ENCODE measurements around the gene MATCAP1.

The MATCAP1 gene

GRCh38 chr16:67207249-67208091, 23.7 kb upstream of the MATCAP1 start:
- FAIRE-seq = no peak

GRCh38 chr16:67206838-67207248, 23.1 kb upstream of the MATCAP1 start:
- FAIRE-seq = no peak

GRCh38 chr16:67206129-67206837, 22.5 kb upstream of the MATCAP1 start:
- FAIRE-seq = no peak

GRCh38 chr16:67204076-67204475, 20.3 kb upstream of the MATCAP1 start:
- FAIRE-seq = no peak

- no peak for FAIRE-seq
Observed at GRCh38 chr16:67202956-67203493, 19.3 kb upstream of the MATCAP1 start.

- FAIRE-seq = no peak
Observed at GRCh38 chr16:67202426-67202825, 18.7 kb upstream of the MATCAP1 start.

GRCh38 chr16:67201411-67202345, 17.9 kb upstream of the MATCAP1 start:
- no peak for FAIRE-seq

- no peak for FAIRE-seq
Observed at GRCh38 chr16:67200491-67200890, 16.7 kb upstream of the MATCAP1 start.

- FAIRE-seq = no peak
Observed at GRCh38 chr16:67199808-67200198, 16.0 kb upstream of the MATCAP1 start.

GRCh38 chr16:67199011-67199807, 15.4 kb upstream of the MATCAP1 start, which contains the start of gene ELMO3:
ELMO3 (plus strand) TSS chr16:67199131; CDS start chr16:67199327, 196 bp downstream.
- no peak for FAIRE-seq

- no peak for FAIRE-seq
Observed at GRCh38 chr16:67198238-67198734, 14.5 kb upstream of the MATCAP1 start.

GRCh38 chr16:67197704-67198103, 13.9 kb upstream of the MATCAP1 start:
- FAIRE-seq = no peak

GRCh38 chr16:67196881-67197280, 13.1 kb upstream of the MATCAP1 start:
- FAIRE-seq = no peak

- FAIRE-seq = no peak
Observed at GRCh38 chr16:67195676-67196075, 11.9 kb upstream of the MATCAP1 start.

- no peak for FAIRE-seq
Observed at GRCh38 chr16:67194260-67194659, 10.5 kb upstream of the MATCAP1 start.

- no peak for FAIRE-seq
Observed at GRCh38 chr16:67193536-67193935, 9.8 kb upstream of the MATCAP1 start.

GRCh38 chr16:67192781-67193361, 9.1 kb upstream of the MATCAP1 start:
- FAIRE-seq = no peak

GRCh38 chr16:67191995-67192681, 8.4 kb upstream of the MATCAP1 start, which contains the start of gene E2F4:
E2F4 (plus strand) TSS chr16:67192155; CDS start chr16:67192228, 73 bp downstream.
- FAIRE-seq = no peak

- no peak for FAIRE-seq
Observed at GRCh38 chr16:67191411-67191994, 7.7 kb upstream of the MATCAP1 start.
